G401 (cell line): ENCODE data around the gene MRPL2. TPM values are rescaled to one million over a fixed set of nuclear protein-coding genes. Genes with fewer than 3 reads are reported as not detected.

Source experiments
- DNase-seq: peaks from one replicate; pipeline ENCODE4 v3.0.0-alpha.2; 2015; ENCODE audit warnings: low spot score
- in situ Hi-C: cut with HindIII; loops from 2 replicates; pipeline ENCODE4 v1.10.0; 2016; ENCODE audit warnings: low sequenced_read_pairs, mixed read lengths
- total RNA-seq: library from RNA; depleted of rRNA; stranded (reverse); fragments of >200 nt; shearing (Covaris generic); gene quantifications from 2 replicates; pipeline ENCODE4 v1.2.3, GENCODE V29; 2014

The MRPL2 gene
- total RNA-seq, 1 experiment from 2014 or later = 92.2 TPM

GRCh38 chr6:43032326-43032725, 26.9 kb downstream of the MRPL2 start:
- DNase-seq = no peak
- in situ Hi-C loops = no loop called here

GRCh38 chr6:43029120-43029519, 30.1 kb downstream of the MRPL2 start:
- in situ Hi-C loops = no loop called here
- DNase-seq = no peak

- in situ Hi-C loops = no loop called here
- no peak for DNase-seq
Observed at GRCh38 chr6:43026365-43026764, 32.9 kb downstream of the MRPL2 start.

GRCh38 chr6:43024436-43024835, 34.8 kb downstream of the MRPL2 start:
- in situ Hi-C loops = no loop called here
- DNase-seq = no peak

GRCh38 chr6:43021270-43022047, 37.8 kb downstream of the MRPL2 start, which contains the start of gene RRP36:
TSS of gene RRP36 (plus strand) at chr6:43021623. CDS start at chr6:43021655, 32 bp downstream.
- in situ Hi-C loops = no loop called here
- DNase-seq = peak; percentile 84

GRCh38 chr6:43020847-43021246, 38.4 kb downstream of the MRPL2 start:
- DNase-seq = no peak
- in situ Hi-C loops = no loop called here

- in situ Hi-C loops = no loop called here
- DNase-seq = no peak
Observed at GRCh38 chr6:43020052-43020705, 39.1 kb downstream of the MRPL2 start.

GRCh38 chr6:43019152-43019551, 40.1 kb downstream of the MRPL2 start:
- in situ Hi-C loops = no loop called here
- DNase-seq = no peak

GRCh38 chr6:43016943-43017334, 42.3 kb downstream of the MRPL2 start:
- in situ Hi-C loops = no loop called here
- no peak for DNase-seq

GRCh38 chr6:43016176-43016942, 42.9 kb downstream of the MRPL2 start:
- DNase-seq = no peak
- in situ Hi-C loops = no loop called here

- no peak for DNase-seq
Observed at GRCh38 chr6:43014434-43014909, 44.8 kb downstream of the MRPL2 start.

GRCh38 chr6:43013843-43014433, 45.3 kb downstream of the MRPL2 start, which contains the start of the genes KLHDC3 and MEA1:
TSS of gene KLHDC3 (plus strand) at chr6:43014249. CDS start at chr6:43017193, 2,944 bp downstream.
TSS of gene MEA1 (minus strand) at chr6:43013946. CDS start at chr6:43013813, 133 bp downstream.
- peak; percentile 100 for DNase-seq
- in situ Hi-C loops = no loop called here

More at GRCh38 chr6:43014434-43014909, 44.8 kb downstream of the MRPL2 start:
- in situ Hi-C loops = no loop called here

- in situ Hi-C loops = no loop called here
- DNase-seq = no peak
Observed at GRCh38 chr6:43013097-43013842, 46.0 kb downstream of the MRPL2 start.

- DNase-seq = no peak
- in situ Hi-C loops = no loop called here
Observed at GRCh38 chr6:43012364-43012763, 46.9 kb downstream of the MRPL2 start.

- DNase-seq = no peak
- in situ Hi-C loops = no loop called here
Observed at GRCh38 chr6:43011207-43011606, 48.0 kb downstream of the MRPL2 start.

GRCh38 chr6:43009124-43009523, 50.1 kb downstream of the MRPL2 start:
- in situ Hi-C loops = no loop called here
- DNase-seq = peak; percentile 16

- no peak for DNase-seq
Observed at GRCh38 chr6:43007126-43007525, 52.1 kb downstream of the MRPL2 start.

GRCh38 chr6:43006251-43006650, 53.0 kb downstream of the MRPL2 start:
- in situ Hi-C loops = no loop called here
- DNase-seq = no peak

More at GRCh38 chr6:43007126-43007525, 52.1 kb downstream of the MRPL2 start:
- in situ Hi-C loops = no loop called here
